HepG2 (cell line): ENCODE data around the gene CITED4. TPM values are rescaled to one million over a fixed set of nuclear protein-coding genes. Genes with fewer than 3 reads are reported as not detected.

ENCODE experiments used
- ADNP ChIP-seq: sonication (generic); formaldehyde crosslinking; IDR thresholded peaks from 2 replicates; pipeline ENCODE4 v1.4.0; 2020; ENCODE audit warnings: missing genetic modification reagents
- EED ChIP-seq: sonication (generic); formaldehyde crosslinking; IDR thresholded peaks from 2 replicates; pipeline ENCODE4 v1.5.0; 2020; ENCODE audit warnings: mild to moderate bottlenecking, missing genetic modification reagents
- NFE2L1 ChIP-seq: sonication (generic); formaldehyde crosslinking; IDR thresholded peaks from 2 replicates; pipeline ENCODE4 v1.4.0; 2020; ENCODE audit warnings: missing genetic modification reagents, mild to moderate bottlenecking, borderline replicate concordance
- RAD51 ChIP-seq: fragments of 450-650 bp; IDR thresholded peaks from 2 replicates; pipeline ENCODE4 v1.6.1; 2016; ENCODE audit warnings: borderline replicate concordance
- RXRA ChIP-seq: sonication (generic); formaldehyde crosslinking; IDR thresholded peaks from 2 replicates; pipeline ENCODE4 v1.5.1; 2020; ENCODE audit warnings: missing genetic modification reagents
- SALL2 ChIP-seq: sonication (generic); formaldehyde crosslinking; IDR thresholded peaks from 2 replicates; pipeline ENCODE4 v1.8.1; 2023; ENCODE audit warnings: mild to moderate bottlenecking, missing genetic modification reagents, inconsistent platforms
- ZNF225 ChIP-seq: sonication (generic); formaldehyde crosslinking; IDR thresholded peaks from 2 replicates; pipeline ENCODE4 v1.4.0; 2020; ENCODE audit warnings: mild to moderate bottlenecking, missing genetic modification reagents
- ZNF441 ChIP-seq: sonication (generic); formaldehyde crosslinking; IDR thresholded peaks from 2 replicates; pipeline ENCODE4 v1.7.0; 2021; ENCODE audit warnings: missing genetic modification reagents, borderline replicate concordance
- polyA plus RNA-seq, 8 experiments: library from polyadenylated mRNA; depleted of rRNA in 3 of 8; stranded (reverse) in 7 of 8; unstranded in 1 of 8; fragments of >200 nt; fragmentation: Illumina TruSeq in 4 of 8; extraction: Trizol in 4 of 8; gene quantifications; 2 replicates each; pipeline versions ENCODE4 v1.2.1 to v1.2.3, GENCODE V29; 2011 to 2016; ENCODE audit warnings: low read depth in 4 of 8, missing spikeins in 1 of 8, mixed read lengths in 1 of 8; ENCODE audit not compliant: insufficient read depth in 1 of 8
- total RNA-seq, 5 experiments: library from RNA; depleted of rRNA; stranded (reverse); fragments of >200 nt; fragmentation: Illumina TruSeq; extraction: Trizol; gene quantifications; 2 replicates each; pipeline ENCODE4 v1.2.3, GENCODE V29; 2016; ENCODE audit warnings: low read depth in 1 of 5
- TF ChIP-seq, protein P1 (sequence below): sonication (generic); formaldehyde crosslinking; conservative IDR thresholded peaks from 2 replicates; pipeline ENCODE4 v1.8.0; 2022; ENCODE audit warnings: missing genetic modification reagents
- TF ChIP-seq, protein P2 (sequence below): sonication (generic); formaldehyde crosslinking; IDR thresholded peaks from 2 replicates; pipeline ENCODE4 v1.4.0; 2020; ENCODE audit warnings: missing genetic modification reagents
- TF ChIP-seq, protein P3 (sequence below): sonication (generic); formaldehyde crosslinking; IDR thresholded peaks from 2 replicates; pipeline ENCODE4 v1.5.1; 2020; ENCODE audit warnings: missing genetic modification reagents, mild to moderate bottlenecking, borderline replicate concordance
- TF ChIP-seq, protein P4 (sequence below): sonication (generic); formaldehyde crosslinking; IDR thresholded peaks from one replicate; pipeline ENCODE4 v1.5.1; 2020; ENCODE audit warnings: mild to moderate bottlenecking, missing genetic modification reagents; ENCODE audit errors: not compliant biosample characterization

CITED4 gene
- total and polyA plus RNA-seq, 2 of the 13 experiments (the other 11 are each of a cell fraction or from before 2014, with no cell fraction given) = 1.5 to 9.9 TPM

DNA sequence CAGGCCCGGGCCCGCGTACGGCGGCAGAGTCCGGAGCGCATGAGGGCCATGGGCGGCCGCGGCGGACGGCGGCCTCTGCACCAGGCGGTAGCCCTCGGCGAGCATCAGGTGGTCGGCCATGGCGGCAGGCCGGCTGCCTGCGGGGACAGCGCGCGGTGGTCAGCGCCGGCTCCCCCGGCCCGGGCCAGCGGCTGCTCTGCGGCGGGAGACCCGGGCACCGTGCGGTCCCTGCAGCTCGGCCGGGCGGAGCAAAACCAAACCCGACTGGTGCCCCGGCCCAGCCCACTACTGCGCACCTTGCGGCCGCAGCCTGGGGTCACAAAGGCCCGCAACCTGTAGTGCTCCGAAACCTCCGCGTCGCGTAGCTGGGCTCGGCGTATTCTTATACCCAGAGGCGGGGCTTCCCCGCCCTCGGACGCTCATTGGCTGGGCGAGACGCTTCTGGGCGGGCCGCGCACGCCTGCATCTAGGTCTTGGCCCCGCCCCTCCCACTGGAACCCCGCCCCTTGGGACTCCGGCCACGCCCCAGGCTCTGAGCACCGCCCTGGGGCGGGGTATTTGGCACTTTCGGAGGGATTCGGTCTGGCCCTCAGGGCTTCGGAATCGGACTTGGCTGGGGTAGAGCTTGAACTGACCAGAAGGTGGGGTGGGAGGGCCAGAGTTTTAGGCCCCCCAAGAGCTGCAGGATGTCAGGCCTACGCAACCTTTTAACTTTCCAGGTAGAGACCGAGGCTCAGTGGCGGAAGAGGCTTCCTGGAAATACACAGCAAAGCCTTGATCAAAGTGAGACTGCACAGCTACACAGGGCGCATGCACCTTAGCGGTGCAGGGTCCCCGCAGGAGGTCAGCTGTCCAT is at the start of gene CITED4 (continued):
- TF ChIP-seq RXRA (peak; percentile 34; the same call in 1 of the 2 replicates), ZNF225 (no peak), ADNP (no peak), EED (CRISPR knock-in tag) (no peak), NFE2L1 (no peak), RAD51 (no peak), ZNF441 (CRISPR knock-in tag) (peak; percentile 22; the same call in 1 of the 2 replicates), SALL2 (0 out of 2 replicates have a peak, but pooled peaks have one; percentile 30)
- TF ChIP-seq, protein P1, sequence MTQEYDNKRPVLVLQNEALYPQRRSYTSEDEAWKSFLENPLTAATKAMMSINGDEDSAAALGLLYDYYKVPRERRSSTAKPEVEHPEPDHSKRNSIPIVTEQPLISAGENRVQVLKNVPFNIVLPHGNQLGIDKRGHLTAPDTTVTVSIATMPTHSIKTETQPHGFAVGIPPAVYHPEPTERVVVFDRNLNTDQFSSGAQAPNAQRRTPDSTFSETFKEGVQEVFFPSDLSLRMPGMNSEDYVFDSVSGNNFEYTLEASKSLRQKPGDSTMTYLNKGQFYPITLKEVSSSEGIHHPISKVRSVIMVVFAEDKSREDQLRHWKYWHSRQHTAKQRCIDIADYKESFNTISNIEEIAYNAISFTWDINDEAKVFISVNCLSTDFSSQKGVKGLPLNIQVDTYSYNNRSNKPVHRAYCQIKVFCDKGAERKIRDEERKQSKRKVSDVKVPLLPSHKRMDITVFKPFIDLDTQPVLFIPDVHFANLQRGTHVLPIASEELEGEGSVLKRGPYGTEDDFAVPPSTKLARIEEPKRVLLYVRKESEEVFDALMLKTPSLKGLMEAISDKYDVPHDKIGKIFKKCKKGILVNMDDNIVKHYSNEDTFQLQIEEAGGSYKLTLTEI = no peak
- TF ChIP-seq, protein P2, sequence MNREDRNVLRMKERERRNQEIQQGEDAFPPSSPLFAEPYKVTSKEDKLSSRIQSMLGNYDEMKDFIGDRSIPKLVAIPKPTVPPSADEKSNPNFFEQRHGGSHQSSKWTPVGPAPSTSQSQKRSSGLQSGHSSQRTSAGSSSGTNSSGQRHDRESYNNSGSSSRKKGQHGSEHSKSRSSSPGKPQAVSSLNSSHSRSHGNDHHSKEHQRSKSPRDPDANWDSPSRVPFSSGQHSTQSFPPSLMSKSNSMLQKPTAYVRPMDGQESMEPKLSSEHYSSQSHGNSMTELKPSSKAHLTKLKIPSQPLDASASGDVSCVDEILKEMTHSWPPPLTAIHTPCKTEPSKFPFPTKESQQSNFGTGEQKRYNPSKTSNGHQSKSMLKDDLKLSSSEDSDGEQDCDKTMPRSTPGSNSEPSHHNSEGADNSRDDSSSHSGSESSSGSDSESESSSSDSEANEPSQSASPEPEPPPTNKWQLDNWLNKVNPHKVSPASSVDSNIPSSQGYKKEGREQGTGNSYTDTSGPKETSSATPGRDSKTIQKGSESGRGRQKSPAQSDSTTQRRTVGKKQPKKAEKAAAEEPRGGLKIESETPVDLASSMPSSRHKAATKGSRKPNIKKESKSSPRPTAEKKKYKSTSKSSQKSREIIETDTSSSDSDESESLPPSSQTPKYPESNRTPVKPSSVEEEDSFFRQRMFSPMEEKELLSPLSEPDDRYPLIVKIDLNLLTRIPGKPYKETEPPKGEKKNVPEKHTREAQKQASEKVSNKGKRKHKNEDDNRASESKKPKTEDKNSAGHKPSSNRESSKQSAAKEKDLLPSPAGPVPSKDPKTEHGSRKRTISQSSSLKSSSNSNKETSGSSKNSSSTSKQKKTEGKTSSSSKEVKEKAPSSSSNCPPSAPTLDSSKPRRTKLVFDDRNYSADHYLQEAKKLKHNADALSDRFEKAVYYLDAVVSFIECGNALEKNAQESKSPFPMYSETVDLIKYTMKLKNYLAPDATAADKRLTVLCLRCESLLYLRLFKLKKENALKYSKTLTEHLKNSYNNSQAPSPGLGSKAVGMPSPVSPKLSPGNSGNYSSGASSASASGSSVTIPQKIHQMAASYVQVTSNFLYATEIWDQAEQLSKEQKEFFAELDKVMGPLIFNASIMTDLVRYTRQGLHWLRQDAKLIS (CRISPR knock-in tag) = no peak
- TF ChIP-seq, protein P3, sequence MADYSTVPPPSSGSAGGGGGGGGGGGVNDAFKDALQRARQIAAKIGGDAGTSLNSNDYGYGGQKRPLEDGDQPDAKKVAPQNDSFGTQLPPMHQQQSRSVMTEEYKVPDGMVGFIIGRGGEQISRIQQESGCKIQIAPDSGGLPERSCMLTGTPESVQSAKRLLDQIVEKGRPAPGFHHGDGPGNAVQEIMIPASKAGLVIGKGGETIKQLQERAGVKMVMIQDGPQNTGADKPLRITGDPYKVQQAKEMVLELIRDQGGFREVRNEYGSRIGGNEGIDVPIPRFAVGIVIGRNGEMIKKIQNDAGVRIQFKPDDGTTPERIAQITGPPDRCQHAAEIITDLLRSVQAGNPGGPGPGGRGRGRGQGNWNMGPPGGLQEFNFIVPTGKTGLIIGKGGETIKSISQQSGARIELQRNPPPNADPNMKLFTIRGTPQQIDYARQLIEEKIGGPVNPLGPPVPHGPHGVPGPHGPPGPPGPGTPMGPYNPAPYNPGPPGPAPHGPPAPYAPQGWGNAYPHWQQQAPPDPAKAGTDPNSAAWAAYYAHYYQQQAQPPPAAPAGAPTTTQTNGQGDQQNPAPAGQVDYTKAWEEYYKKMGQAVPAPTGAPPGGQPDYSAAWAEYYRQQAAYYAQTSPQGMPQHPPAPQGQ (CRISPR knock-in tag) = no peak
- TF ChIP-seq, protein P4, sequence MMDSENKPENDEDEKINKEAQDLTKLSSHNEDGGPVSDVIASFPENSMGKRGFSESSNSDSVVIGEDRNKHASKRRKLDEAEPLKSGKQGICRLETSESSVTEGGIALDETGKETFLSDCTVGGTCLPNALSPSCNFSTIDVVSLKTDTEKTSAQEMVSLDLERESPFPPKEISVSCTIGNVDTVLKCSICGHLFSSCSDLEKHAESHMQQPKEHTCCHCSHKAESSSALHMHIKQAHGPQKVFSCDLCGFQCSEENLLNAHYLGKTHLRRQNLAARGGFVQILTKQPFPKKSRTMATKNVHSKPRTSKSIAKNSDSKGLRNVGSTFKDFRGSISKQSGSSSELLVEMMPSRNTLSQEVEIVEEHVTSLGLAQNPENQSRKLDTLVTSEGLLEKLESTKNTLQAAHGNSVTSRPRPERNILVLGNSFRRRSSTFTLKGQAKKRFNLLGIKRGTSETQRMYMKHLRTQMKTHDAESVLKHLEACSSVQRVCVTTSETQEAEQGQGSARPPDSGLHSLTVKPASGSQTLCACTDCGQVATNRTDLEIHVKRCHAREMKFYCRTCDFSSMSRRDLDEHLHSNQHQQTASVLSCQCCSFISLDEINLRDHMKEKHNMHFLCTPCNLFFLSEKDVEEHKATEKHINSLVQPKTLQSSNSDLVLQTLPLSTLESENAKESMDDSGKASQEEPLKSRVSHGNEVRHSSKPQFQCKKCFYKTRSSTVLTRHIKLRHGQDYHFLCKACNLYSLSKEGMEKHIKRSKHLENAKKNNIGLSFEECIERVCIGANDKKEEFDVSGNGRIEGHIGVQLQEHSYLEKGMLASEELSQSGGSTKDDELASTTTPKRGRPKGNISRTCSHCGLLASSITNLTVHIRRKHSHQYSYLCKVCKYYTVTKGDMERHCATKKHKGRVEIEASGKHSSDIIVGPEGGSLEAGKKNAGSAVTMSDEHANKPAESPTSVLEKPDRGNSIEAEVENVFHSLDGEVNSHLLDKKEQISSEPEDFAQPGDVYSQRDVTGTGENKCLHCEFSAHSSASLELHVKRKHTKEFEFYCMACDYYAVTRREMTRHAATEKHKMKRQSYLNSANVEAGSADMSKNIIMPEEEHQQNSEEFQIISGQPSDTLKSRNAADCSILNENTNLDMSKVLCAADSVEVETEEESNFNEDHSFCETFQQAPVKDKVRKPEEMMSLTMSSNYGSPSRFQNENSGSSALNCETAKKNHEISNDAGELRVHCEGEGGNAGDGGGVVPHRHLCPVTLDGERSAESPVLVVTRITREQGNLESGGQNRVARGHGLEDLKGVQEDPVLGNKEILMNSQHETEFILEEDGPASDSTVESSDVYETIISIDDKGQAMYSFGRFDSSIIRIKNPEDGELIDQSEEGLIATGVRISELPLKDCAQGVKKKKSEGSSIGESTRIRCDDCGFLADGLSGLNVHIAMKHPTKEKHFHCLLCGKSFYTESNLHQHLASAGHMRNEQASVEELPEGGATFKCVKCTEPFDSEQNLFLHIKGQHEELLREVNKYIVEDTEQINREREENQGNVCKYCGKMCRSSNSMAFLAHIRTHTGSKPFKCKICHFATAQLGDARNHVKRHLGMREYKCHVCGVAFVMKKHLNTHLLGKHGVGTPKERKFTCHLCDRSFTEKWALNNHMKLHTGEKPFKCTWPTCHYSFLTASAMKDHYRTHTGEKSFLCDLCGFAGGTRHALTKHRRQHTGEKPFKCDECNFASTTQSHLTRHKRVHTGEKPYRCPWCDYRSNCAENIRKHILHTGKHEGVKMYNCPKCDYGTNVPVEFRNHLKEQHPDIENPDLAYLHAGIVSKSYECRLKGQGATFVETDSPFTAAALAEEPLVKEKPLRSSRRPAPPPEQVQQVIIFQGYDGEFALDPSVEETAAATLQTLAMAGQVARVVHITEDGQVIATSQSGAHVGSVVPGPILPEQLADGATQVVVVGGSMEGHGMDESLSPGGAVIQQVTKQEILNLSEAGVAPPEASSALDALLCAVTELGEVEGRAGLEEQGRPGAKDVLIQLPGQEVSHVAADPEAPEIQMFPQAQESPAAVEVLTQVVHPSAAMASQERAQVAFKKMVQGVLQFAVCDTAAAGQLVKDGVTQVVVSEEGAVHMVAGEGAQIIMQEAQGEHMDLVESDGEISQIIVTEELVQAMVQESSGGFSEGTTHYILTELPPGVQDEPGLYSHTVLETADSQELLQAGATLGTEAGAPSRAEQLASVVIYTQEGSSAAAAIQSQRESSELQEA (CRISPR knock-in tag) = no peak
